K562 (cell line): ENCODE data around the gene ZFX. TPM values are rescaled to one million over a fixed set of nuclear protein-coding genes. Genes with fewer than 3 reads are reported as not detected.

Experiments used
- ATAC-seq: fragments of 200-7000 bp; cut with Tn5 transposase; 3 replicates; pipeline ENCODE4 v1.9.1; 2020; ENCODE audit warnings: moderate library complexity
- BruUV-seq: library from RNA; stranded (reverse); fragments of 400-500 nt; replicated peaks from 2 replicates; lab custom pipeline; 2021; lab: Mats Ljungman, UMichigan
- CTCF ChIA-PET: fragments of 300-600 bp; formaldehyde crosslinking; extraction: SDS; loops from one replicate; lab custom pipeline; 2021; ENCODE audit warnings: low intra/inter-chr PET ratio; lab: Yijun Ruan, JAX
- POLR2A ChIA-PET: fragments of 300-600, 350-650 bp; sonication (Branson Sonifier 250); formaldehyde crosslinking; extraction: SDS; loops from one replicate; lab custom pipeline; 2021; ENCODE audit warnings: antibody characterized with exemption, inconsistent platforms; lab: Yijun Ruan, JAX
- DNase-seq, 4 experiments: peaks; one replicate each; pipeline versions ENCODE4 v3.0.0 to v3.0.0-alpha.2; 2011 to 2018; ENCODE audit warnings: low spot score in 3 of 4, mixed read lengths in 3 of 4; ENCODE audit errors: extremely low read depth in 1 of 4
- FAIRE-seq: peaks from 2 replicates; lab custom pipeline; 2011; peaks lifted over from hg19 to GRCh38; lab: Jason Lieb, UNC
- H2AFZ ChIP-seq: 2 replicates; pipeline ENCODE4 v1.6.0; 2011; ENCODE audit warnings: low read depth, low read length, control low read depth, inconsistent platforms
- H3K27ac ChIP-seq: fragments of 200-600 bp; 3 replicates; pipeline ENCODE4 v1.8.0; 2011; ENCODE audit warnings: low read depth, mild to moderate bottlenecking, control low read depth, inconsistent platforms, low read length, moderate library complexity, mixed read lengths; ENCODE audit errors: extremely low read depth
- H3K27me3 ChIP-seq, 2 experiments: fragments of 300-600 bp in 1 of 2; 2 replicates in 1 of 2; 3 replicates in 1 of 2; pipeline versions ENCODE4 v1.6.0 to v1.8.0; 2011; ENCODE audit warnings: inconsistent platforms in 2 of 2, low read length in 2 of 2, mild to moderate bottlenecking in 1 of 2, mixed read lengths in 1 of 2, moderate library complexity in 1 of 2; ENCODE audit not compliant: control insufficient read depth in 2 of 2, insufficient read depth in 2 of 2
- H3K36me3 ChIP-seq: fragments of 300-600 bp; 3 replicates; pipeline ENCODE4 v1.8.0; 2011; ENCODE audit warnings: mild to moderate bottlenecking, low read length, inconsistent platforms; ENCODE audit not compliant: control insufficient read depth, insufficient read depth
- H3K4me1 ChIP-seq, 2 experiments: fragments of 200-600 bp in 1 of 2; replicated peaks in 1 of 2; 2 replicates in 1 of 2; 3 replicates in 1 of 2; pipeline versions ENCODE4 v1.5.1 to v1.8.0; 2011; ENCODE audit warnings: inconsistent platforms in 2 of 2, low read length in 2 of 2, mild to moderate bottlenecking in 1 of 2, mixed read lengths in 1 of 2, moderate library complexity in 1 of 2; ENCODE audit not compliant: control insufficient read depth in 2 of 2, insufficient read depth in 2 of 2
- H3K4me2 ChIP-seq: 2 replicates; pipeline ENCODE4 v1.6.1; 2011; ENCODE audit warnings: low read length, control low read depth, inconsistent platforms, mixed read lengths; ENCODE audit not compliant: insufficient read depth
- H3K4me3 ChIP-seq: fragments of 200-600 bp; sonication (generic), shearing (Covaris generic); 2 replicates; pipeline ENCODE4 v1.5.1; 2016; ENCODE audit warnings: control low read depth, inconsistent platforms
- H3K79me2 ChIP-seq: fragments of 200-600 bp; 3 replicates; pipeline ENCODE4 v1.8.0; 2011; ENCODE audit warnings: low read length, inconsistent platforms; ENCODE audit not compliant: control insufficient read depth, insufficient read depth
- H3K9ac ChIP-seq, 2 experiments: 2 replicates each; pipeline versions ENCODE4 v1.6.0 to v1.6.1; 2011; ENCODE audit warnings: low read depth in 2 of 2, low read length in 2 of 2, control low read depth in 1 of 2, inconsistent platforms in 1 of 2, mild to moderate bottlenecking in 1 of 2, mixed read lengths in 1 of 2; ENCODE audit not compliant: insufficient read depth in 1 of 2
- H3K9me1 ChIP-seq: one replicate; pipeline ENCODE4 v1.6.0; 2011; ENCODE audit warnings: inconsistent platforms, mild to moderate bottlenecking, low read length, moderate library complexity; ENCODE audit not compliant: control insufficient read depth, insufficient read depth
- H3K9me3 ChIP-seq: replicated peaks from 2 replicates; pipeline ENCODE4 v1.5.1; 2011; ENCODE audit warnings: low read depth, low read length, inconsistent platforms; ENCODE audit not compliant: control insufficient read depth, insufficient read depth
- H4K20me1 ChIP-seq: replicated peaks from 2 replicates; pipeline ENCODE4 v1.6.1; 2011; ENCODE audit warnings: low read length, inconsistent platforms, mixed read lengths; ENCODE audit not compliant: control insufficient read depth, insufficient read depth
- ETV6 ChIP-seq, 3 experiments: fragments of 150-350 bp in 1 of 3; sonication (generic) in 1 of 3; formaldehyde crosslinking in 1 of 3; IDR thresholded peaks; 2 replicates each; pipeline versions ENCODE4 v1.6.1 to v1.8.0; 2014 to 2022; ENCODE audit warnings: borderline replicate concordance in 2 of 3, low read depth in 2 of 3, antibody characterized with exemption in 1 of 3, low read length in 1 of 3, mild to moderate bottlenecking in 1 of 3, missing genetic modification reagents in 1 of 3
- RBM15 ChIP-seq: fragments of 200-400 bp; formaldehyde crosslinking; IDR thresholded peaks from 2 replicates; pipeline ENCODE4 v1.6.1; 2018; ENCODE audit warnings: mild to moderate bottlenecking, low read length, moderate library complexity; ENCODE audit not compliant: insufficient read depth
- SRSF7 ChIP-seq: fragments of 200-400 bp; formaldehyde crosslinking; optimal IDR thresholded peaks from 2 replicates; pipeline ENCODE3; 2017; ENCODE audit warnings: mild to moderate bottlenecking, low read depth, low read length
- ZKSCAN1 ChIP-seq: fragments of 150-350 bp; IDR thresholded peaks from 2 replicates; pipeline ENCODE4 v1.6.1; 2016; ENCODE audit warnings: low read depth, low read length
- ZNF586 ChIP-seq: fragments of 450-650 bp; formaldehyde crosslinking; conservative IDR thresholded peaks from 2 replicates; pipeline ENCODE4 v1.4.0; 2020; ENCODE audit warnings: mild to moderate bottlenecking, moderate library complexity
- WGBS: fragments of 100-300 bp; shearing (Covaris generic); methylation state at CpG from one replicate; pipeline ENCODE4 v1.1.6; 2016; ENCODE audit warnings: low coverage, mixed read lengths; ENCODE audit not compliant: insufficient coverage; ENCODE audit errors: missing lambda C conversion rate; 5-methylcytosine and 5-hydroxymethylcytosine counted together
- in situ Hi-C: fragments of 300-500 bp; cut with MboI; formaldehyde crosslinking; loops from 4 replicates; pipeline ENCODE4 v1.15.0; 2018; ENCODE audit warnings: inconsistent platforms, mixed read lengths
- intact Hi-C: fragments of 100-400 bp; cut with micrococcal nuclease; formaldehyde crosslinking; loops from 2 replicates; pipeline ENCODE4 v1.14.2; 2022
- polyA plus RNA-seq, 8 experiments: library from polyadenylated mRNA; depleted of rRNA in 4 of 8; stranded (reverse) in 5 of 8; unstranded in 3 of 8; fragments of >200 nt; fragmentation: Nextera tagmentation in 2 of 8; fragmentation: Illumina TruSeq in 1 of 8; extraction: Ambion mirVana in 2 of 8; extraction: Trizol in 1 of 8; gene quantifications; 2 replicates each; pipeline versions ENCODE4 v1.2.1 to v1.2.3, GENCODE V29; 2011 to 2014; ENCODE audit warnings: inconsistent platforms in 1 of 8, missing spikeins in 1 of 8
- total RNA-seq, 7 experiments: library from RNA; depleted of rRNA in 6 of 7; stranded (reverse); fragments of >200 nt in 6 of 7; fragmentation: Illumina TruSeq in 2 of 7; extraction: Trizol in 2 of 7; gene quantifications; 2 replicates each; pipeline versions ENCODE4 v1.2.1 to v1.2.3, GENCODE V29; 2011 to 2021; ENCODE audit warnings: low replicate concordance in 1 of 7
- TF ChIP-seq, protein P1 (sequence below): fragments of 250-450 bp; sonication (Bioruptor Pico); IDR thresholded peaks from 2 replicates; pipeline ENCODE4 v1.5.0; 2021; ENCODE audit warnings: mild to moderate bottlenecking, moderate library complexity

ZFX gene
- total and polyA plus RNA-seq, 9 of the 15 experiments (the other 6 are each of a cell fraction or from before 2014, with no cell fraction given): 5.3 to 25.2 (median 11.4) TPM

DNA sequence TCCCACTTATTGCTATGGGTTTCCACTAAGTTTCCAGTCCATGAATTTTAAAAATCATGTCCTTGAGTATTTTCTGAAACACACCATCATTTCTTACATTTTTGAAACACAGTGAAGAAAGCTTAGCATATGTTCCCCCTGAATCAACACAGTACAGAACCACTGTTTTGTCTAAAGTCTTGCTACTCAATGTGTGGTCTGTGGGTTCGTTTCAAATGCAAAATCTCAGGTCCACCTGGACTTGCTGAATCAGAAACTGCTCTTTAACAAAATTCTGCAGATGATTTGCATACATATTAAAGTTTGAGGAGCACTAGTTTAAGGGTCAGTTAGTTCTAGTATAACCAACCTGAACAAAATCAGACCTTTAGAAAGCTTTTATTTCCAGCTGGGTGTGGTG lies 103.9 kb downstream of the ZFX start:
- DNase-seq: no peak
- Histone ChIP-seq H3K4me3 (no peak overlapping the region), H3K27ac (no peak overlapping the region), H3K9me3 (no peaks in the 10 kb centered on the region), H3K9ac (no peak overlapping the region), H2AFZ (no peak overlapping the region), H3K4me2 (no peak overlapping the region), H3K4me1 (no peaks in the 10 kb centered on the region), H3K9me1 (no peaks in the 10 kb centered on the region), H4K20me1 (no peaks in the 10 kb centered on the region), H3K27me3 (peaks cover 0 to 5% of the 10 kb centered on the region in 2 experiments; a peak in 2 of 5 replicates), H3K79me2 (no peaks in the 10 kb centered on the region), H3K36me3 (no peaks in the 10 kb centered on the region)
- 0% methylated on average over 1 of the region's 1 CpG for WGBS
- FAIRE-seq: no peak
- POLR2A ChIA-PET: interaction anchor here (0.5 to 0.7 kb wide), 2 partner anchors 557 to 874 kb away, joined by 4 to 5 read pairs; no protein-coding TSS in a partner anchor
- in situ Hi-C loops: no loop called here
- intact Hi-C loops: no loop called here
- TF ChIP-seq ZKSCAN1: no peak
- no peak for TF ChIP-seq RBM15
- ATAC-seq: no peak
- no TSS peak for BruUV-seq
- CTCF ChIA-PET: no interaction called here

DNA sequence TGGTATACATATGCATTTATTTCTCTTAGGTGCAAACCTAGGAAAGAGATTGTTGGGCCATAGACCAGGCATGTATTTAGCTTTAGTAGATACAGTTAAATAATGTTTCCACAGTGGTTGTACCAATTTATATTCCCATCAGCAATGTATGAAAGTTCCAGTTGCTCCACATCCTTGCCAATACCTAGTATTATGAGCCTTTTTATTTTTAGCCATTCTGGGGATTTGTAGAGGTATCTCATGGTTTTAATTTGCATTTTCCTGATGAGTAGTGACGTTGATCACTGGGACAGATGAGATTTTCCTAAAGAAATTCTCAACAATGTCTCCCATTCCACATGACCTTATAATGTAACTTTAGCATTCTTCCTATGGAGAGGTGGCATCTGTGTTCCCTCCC lies 107.5 kb downstream of the ZFX start:
- no peaks in the 10 kb centered on the region for H3K9me1 ChIP-seq
- in situ Hi-C loops: no loop called here
- ATAC-seq (no peak), FAIRE-seq (no peak), DNase-seq (no peak)
- H3K9me3 ChIP-seq: no peaks in the 10 kb centered on the region
- H3K4me2 ChIP-seq: no peak overlapping the region
- H3K27ac ChIP-seq: no peak overlapping the region
- H3K27me3 ChIP-seq: peaks cover 0 to 14% of the 10 kb centered on the region in 2 experiments; a peak in 3 of 5 replicates
- no TSS peak for BruUV-seq
- H3K79me2 ChIP-seq: no peaks in the 10 kb centered on the region
- H3K4me1 ChIP-seq: no peaks in the 10 kb centered on the region
- no peaks in the 10 kb centered on the region for H4K20me1 ChIP-seq
- no peak overlapping the region for H2AFZ ChIP-seq
- no peak overlapping the region for H3K9ac ChIP-seq
- POLR2A ChIA-PET: interaction anchor here (0.6 kb wide), 1 partner anchor 96 kb away, joined by 3 read pairs; no protein-coding TSS in a partner anchor
- intact Hi-C loops: loop anchor here (5.0 kb wide), 1 partner anchor 35 kb away; no protein-coding TSS in a partner anchor
- H3K4me3 ChIP-seq: no peak overlapping the region
- no peaks in the 10 kb centered on the region for H3K36me3 ChIP-seq
- 0% methylated on average over 1 of the region's 1 CpG for WGBS
- CTCF ChIA-PET: no interaction called here
- TF ChIP-seq SRSF7 (no peak), ZNF586 (CRISPR knock-in tag) (no peak), ETV6 (IDR thresholded peaks at IDR 0.05; ENCODE audit: borderline replicate concordance in 1 of 2, low read depth in 2 of 2, low read length in 1 of 2) (no peak), ETV6 (CRISPR knock-in tag; IDR thresholded peaks at IDR 0.05; ENCODE audit: borderline replicate concordance) (no peak)
- TF ChIP-seq, protein P1, sequence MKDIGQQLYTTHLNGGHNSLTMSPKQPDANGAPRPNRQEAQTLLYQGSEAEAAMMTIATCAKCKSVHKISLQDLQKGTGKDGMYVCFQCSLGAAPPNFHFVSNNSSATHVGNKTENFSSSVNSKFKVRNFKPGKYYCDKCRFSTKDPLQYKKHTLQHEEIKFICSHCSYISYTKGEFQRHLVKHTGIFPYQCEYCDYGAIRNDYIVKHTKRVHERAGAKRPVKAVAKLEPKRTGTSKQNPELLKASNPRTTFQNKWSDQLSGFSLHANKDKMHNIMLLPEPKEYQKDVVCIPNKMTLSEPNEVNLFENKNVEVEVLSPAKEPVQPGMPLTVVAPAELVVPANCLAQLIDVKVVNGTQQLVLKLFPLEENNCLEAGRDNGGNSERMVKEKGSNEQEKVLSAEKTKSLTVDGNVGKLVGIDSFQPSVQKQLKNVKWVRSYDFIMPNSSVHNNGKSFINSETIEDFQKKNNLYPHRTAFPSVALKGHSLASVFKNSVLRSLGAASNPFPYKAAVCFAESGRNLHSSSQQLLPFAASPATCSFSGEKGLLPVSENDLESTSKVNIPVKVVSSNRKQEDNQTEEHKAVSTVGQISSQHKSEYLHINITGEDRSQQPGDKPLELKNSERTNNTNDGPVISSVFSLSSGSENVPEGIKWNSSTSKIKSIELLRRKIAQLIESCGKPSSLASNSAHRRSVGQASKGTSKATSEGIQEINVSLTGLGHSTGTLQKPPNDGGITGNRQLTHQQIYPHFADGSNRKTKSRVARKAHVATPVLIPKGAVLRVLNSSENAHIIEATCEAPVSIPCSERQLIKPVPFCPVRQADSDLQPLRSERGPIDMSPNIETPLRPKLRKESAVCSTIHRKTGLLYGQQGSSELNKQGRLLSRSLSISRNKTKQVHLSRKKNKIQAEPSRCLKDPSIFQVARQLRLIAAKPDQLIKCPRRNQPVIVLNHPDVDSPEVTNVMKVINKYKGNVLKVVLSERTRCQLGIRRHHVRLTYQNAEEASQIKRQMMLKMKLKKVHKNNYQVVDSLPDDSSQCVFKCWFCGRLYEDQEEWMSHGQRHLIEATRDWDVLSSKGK (CRISPR knock-in tag): no peak
